Spinal cord (tissue), 10 donors: ENCODE measurements around the gene GPHN. TPM values are rescaled to one million over a fixed set of nuclear protein-coding genes. Genes with fewer than 3 reads are reported as not detected.
"Not testable (repeated sequence)": the region's sequence is repeated elsewhere in the genome, so short reads cannot be mapped to it uniquely, and the experiment has no call there.

ENCODE experiments used
- DNase-seq, 6 donors: peaks; one replicate each; pipeline versions ENCODE4 v3.0.0 to v3.0.0-alpha.2; 2013 to 2015; ENCODE audit warnings: low spot score in 6 of 6, low read depth in 4 of 6
- H3K27ac ChIP-seq: one replicate; pipeline ENCODE4 v1.5.1; 2013; ENCODE audit warnings: low read depth, low read length, control low read depth
- H3K27me3 ChIP-seq: one replicate; pipeline ENCODE4 v1.6.1; 2013; ENCODE audit warnings: low read length; ENCODE audit not compliant: control insufficient read depth, insufficient read depth
- H3K36me3 ChIP-seq: one replicate; pipeline ENCODE4 v1.6.1; 2013; ENCODE audit warnings: low read length; ENCODE audit not compliant: control insufficient read depth, insufficient read depth
- H3K4me1 ChIP-seq: one replicate; pipeline ENCODE4 v1.6.1; 2013; ENCODE audit warnings: low read length; ENCODE audit not compliant: control insufficient read depth, insufficient read depth
- H3K4me3 ChIP-seq: one replicate; pipeline ENCODE4 v1.5.1; 2013; ENCODE audit warnings: low read depth, low read length, control low read depth
- H3K9me3 ChIP-seq: one replicate; pipeline ENCODE4 v1.6.1; 2013; ENCODE audit warnings: low read length; ENCODE audit not compliant: control insufficient read depth, insufficient read depth
- WGBS: methylation state at CpG from one replicate; pipeline ENCODE4 v1.1.5; 2013; ENCODE audit warnings: missing lambda C conversion rate; ENCODE audit not compliant: insufficient coverage; 5-methylcytosine and 5-hydroxymethylcytosine counted together
- polyA plus RNA-seq, 2 donors: library from polyadenylated mRNA; unstranded; fragments of 120-200 nt; gene quantifications; one replicate each; pipeline ENCODE4 v1.2.1, GENCODE V29; 2013; ENCODE audit not compliant: insufficient read length in 2 of 2
- total RNA-seq, 2 donors: library from RNA; depleted of rRNA in 1 of 2; stranded (reverse); fragments of 120-200 nt in 1 of 2; fragments of >200 nt in 1 of 2; gene quantifications; one replicate each; pipeline versions ENCODE4 v1.2.3 to v1.2.4, GENCODE V29; 2013 to 2014
- donor health status: healthy.

Gene GPHN
- total and polyA plus RNA-seq, 4 donors, result 38.5 to 115 (median 103) TPM

GRCh38 chr14:66572826-66573225, 64.9 kb downstream of the GPHN start:
- H3K27ac ChIP-seq, result no peak overlapping the region
- DNase-seq, result no peak
- no peaks in the 10 kb centered on the region for H3K27me3 ChIP-seq
- no peak overlapping the region for H3K4me3 ChIP-seq
- no peaks in the 10 kb centered on the region for H3K4me1 ChIP-seq
- H3K36me3 ChIP-seq, result no peaks in the 10 kb centered on the region
- no CpG with 5 or more reads among the region's 1 CpG for WGBS
- peaks cover 13% of the 10 kb centered on the region for H3K9me3 ChIP-seq

GRCh38 chr14:66575014-66575413, 67.1 kb downstream of the GPHN start:
- DNase-seq, result no peak
- Histone ChIP-seq H3K9me3 (peaks cover 16% of the 10 kb centered on the region), H3K27ac (no peak overlapping the region), H3K4me1 (no peaks in the 10 kb centered on the region), H3K4me3 (no peak overlapping the region), H3K36me3 (no peaks in the 10 kb centered on the region), H3K27me3 (no peaks in the 10 kb centered on the region)
- WGBS, result no CpG with 5 or more reads among the region's 2 CpGs

GRCh38 chr14:66575939-66576338, 68.0 kb downstream of the GPHN start:
- H3K9me3 ChIP-seq, result peaks cover 16% of the 10 kb centered on the region
- 88% methylated on average over 1 of the region's 1 CpG for WGBS
- H3K27ac ChIP-seq, result no peak overlapping the region
- H3K36me3 ChIP-seq, result no peaks in the 10 kb centered on the region
- no peak for DNase-seq
- H3K4me3 ChIP-seq, result no peak overlapping the region
- H3K27me3 ChIP-seq, result no peaks in the 10 kb centered on the region
- no peaks in the 10 kb centered on the region for H3K4me1 ChIP-seq

- WGBS, result 96% methylated on average over 5 of the region's 6 CpGs
- not testable (repeated sequence) for H3K36me3 ChIP-seq, H3K9me3 ChIP-seq
These were observed 79.8 kb downstream of the GPHN start for GRCh38 chr14:66587753-66588152.

GRCh38 chr14:66595394-66595793, 87.4 kb downstream of the GPHN start:
- Histone ChIP-seq H3K4me1 (peaks cover 4% of the 10 kb centered on the region), H3K27ac (no peak overlapping the region), H3K36me3 (peaks cover 7% of the 10 kb centered on the region), H3K9me3 (peaks cover 12% of the 10 kb centered on the region), H3K4me3 (no peak overlapping the region), H3K27me3 (no peaks in the 10 kb centered on the region)
- no peak for DNase-seq
- 100% methylated on average over 4 of the region's 4 CpGs for WGBS

More at GRCh38 chr14:66587753-66588152, 79.8 kb downstream of the GPHN start:
- not testable (repeated sequence) for H3K27me3 ChIP-seq, DNase-seq, H3K4me3 ChIP-seq, H3K27ac ChIP-seq, H3K4me1 ChIP-seq

DNA sequence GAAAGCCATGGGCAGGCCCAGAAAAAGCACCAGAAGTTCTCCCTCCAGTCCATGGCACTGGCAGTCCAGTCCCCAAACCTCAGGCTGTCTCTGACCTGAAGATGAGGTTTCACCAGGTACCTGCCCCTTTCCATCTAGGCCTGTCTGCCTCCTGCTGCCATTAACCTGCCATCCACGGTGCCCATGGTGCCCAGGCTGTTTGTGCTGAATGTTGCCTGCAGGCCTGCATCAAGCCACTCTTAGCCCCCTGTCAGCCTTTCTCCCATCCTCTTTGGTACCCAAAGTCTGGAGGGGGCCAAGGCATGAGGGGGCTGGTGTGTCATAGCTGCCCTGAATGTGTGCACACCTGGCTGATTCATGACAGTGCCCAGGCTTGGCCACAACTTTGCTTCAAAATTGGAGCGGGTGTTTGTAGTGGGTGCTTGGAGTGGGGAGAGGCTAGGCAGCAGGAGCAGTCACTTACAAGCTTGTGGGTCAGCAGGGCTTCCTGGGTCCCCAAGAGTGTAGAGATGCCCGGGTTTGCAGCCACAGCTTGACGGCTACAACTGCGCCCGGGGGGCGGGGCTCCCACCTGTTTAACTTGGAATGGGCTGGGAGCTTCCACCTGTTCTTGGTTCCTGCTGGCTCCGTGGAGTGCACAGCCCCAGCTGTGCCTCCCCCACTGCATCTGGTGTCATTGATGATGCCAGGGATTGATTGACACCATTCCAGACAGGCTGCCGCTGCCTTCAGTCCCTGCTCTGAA, 88.5 kb downstream of the GPHN start:
- Histone ChIP-seq H3K27ac (no peak overlapping the region), H3K4me3 (no peak overlapping the region), H3K4me1 (peaks cover 4% of the 10 kb centered on the region), H3K27me3 (no peaks in the 10 kb centered on the region), H3K36me3 (peaks cover 7% of the 10 kb centered on the region), H3K9me3 (peaks cover 12% of the 10 kb centered on the region)
- no peak for DNase-seq
- 95% methylated on average over 9 of the region's 9 CpGs for WGBS

- no peak for DNase-seq
- no CpG with 5 or more reads among the region's 3 CpGs for WGBS
- Histone ChIP-seq H3K4me3 (no peak overlapping the region), H3K36me3 (peaks cover 7% of the 10 kb centered on the region), H3K27me3 (no peaks in the 10 kb centered on the region), H3K27ac (no peak overlapping the region), H3K4me1 (peaks cover 4% of the 10 kb centered on the region), H3K9me3 (peaks cover 4% of the 10 kb centered on the region)
These were observed 92.5 kb downstream of the GPHN start for GRCh38 chr14:66600416-66600815.

DNA sequence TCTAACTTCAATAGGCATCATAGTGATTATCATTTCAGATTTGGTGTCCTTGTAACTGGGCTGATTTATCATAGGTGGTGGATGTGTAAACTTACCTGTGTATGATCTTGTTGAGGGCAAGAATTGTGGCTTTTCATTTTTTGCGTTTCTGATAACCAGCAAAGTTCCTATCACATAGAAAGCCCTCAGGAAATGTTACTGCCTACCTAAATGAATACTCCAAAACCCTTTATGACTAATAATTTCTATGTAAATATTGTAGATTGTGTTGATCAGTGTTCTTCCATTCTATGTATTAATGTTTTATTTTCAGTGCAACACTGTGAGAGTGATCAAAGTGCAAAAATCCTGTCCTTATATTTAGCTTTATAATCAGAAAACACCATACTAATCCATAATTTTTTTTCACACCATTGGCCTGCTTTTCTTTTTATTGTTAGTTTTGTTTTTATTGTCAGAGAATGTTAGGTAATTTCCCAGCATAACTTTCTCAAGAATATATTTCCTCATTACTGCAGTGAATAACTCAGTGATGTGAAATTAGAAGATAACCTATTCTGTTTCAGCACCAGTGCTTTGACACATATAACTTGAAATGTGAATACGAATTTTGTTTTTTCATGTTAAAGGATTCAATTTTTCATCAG, 94.1 kb downstream of the GPHN start:
- H3K27me3 ChIP-seq, result no peaks in the 10 kb centered on the region
- DNase-seq, result no peak
- peaks cover under 1% of the 10 kb centered on the region for H3K9me3 ChIP-seq
- no peaks in the 10 kb centered on the region for H3K4me1 ChIP-seq
- WGBS, result no CpG with 5 or more reads among the region's 2 CpGs
- H3K4me3 ChIP-seq, result no peak overlapping the region
- no peak overlapping the region for H3K27ac ChIP-seq
- no peaks in the 10 kb centered on the region for H3K36me3 ChIP-seq

GRCh38 chr14:66603945-66604344, 96.0 kb downstream of the GPHN start:
- H3K9me3 ChIP-seq, result peaks cover 1% of the 10 kb centered on the region
- no peak for DNase-seq
- no peaks in the 10 kb centered on the region for H3K4me1 ChIP-seq
- H3K27ac ChIP-seq, result no peak overlapping the region
- H3K4me3 ChIP-seq, result no peak overlapping the region
- H3K36me3 ChIP-seq, result no peaks in the 10 kb centered on the region
- no peaks in the 10 kb centered on the region for H3K27me3 ChIP-seq

DNA sequence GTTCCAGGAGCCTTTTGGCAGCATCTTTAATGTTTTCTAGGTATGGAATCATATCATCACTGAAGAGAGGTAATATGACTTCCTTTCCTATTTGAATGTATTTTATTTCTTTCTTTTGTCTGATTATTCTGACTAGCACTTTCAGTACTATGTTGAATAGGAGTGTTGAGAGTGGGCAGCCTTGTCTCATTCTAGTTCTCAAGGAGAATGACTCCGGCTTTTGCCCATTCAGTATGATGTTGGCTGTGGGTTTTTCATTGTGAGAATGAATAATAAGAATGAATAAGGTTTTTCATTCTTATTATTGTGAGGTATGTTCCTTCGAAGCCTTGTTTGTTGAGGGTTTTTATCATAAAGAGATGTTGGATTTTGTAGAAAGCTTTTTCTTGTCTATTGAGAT, 98.9 kb downstream of the GPHN start:
- peaks cover 5% of the 10 kb centered on the region for H3K9me3 ChIP-seq
- H3K4me3 ChIP-seq, result no peak overlapping the region
- no peaks in the 10 kb centered on the region for H3K27me3 ChIP-seq
- H3K27ac ChIP-seq, result no peak overlapping the region
- 60% methylated on average over 1 of the region's 2 CpGs for WGBS
- no peaks in the 10 kb centered on the region for H3K4me1 ChIP-seq
- DNase-seq, result no peak
- no peaks in the 10 kb centered on the region for H3K36me3 ChIP-seq
